ENCODE results near the gene GRB10. TPM values are rescaled to one million over a fixed set of nuclear protein-coding genes. Genes with fewer than 3 reads are reported as not detected.

GRB10 gene
- total and polyA plus RNA-seq, 2 of the 8 experiments (the other 6 are each of a cell fraction or from before 2014, with no cell fraction given): 35.7 to 97.0 TPM

GRCh38 chr7:50812841-50813475 is 30.3 kb upstream of the GRB10 start:
- Histone ChIP-seq H3K79me1 (ENCODE audit: low read depth, low read length) (no peaks in the 10 kb centered on the region), H3K9me3 (ENCODE audit: insufficient read depth in 2 of 2, low read depth in 1 of 2, low read length in 1 of 2) (no peaks in the 10 kb centered on the region), H3K4me1 (replicated peaks in 1 of 4; ENCODE audit: control insufficient read depth in 3 of 4, insufficient read depth in 4 of 4, low read length in 3 of 4) (peaks cover 3 to 15% (median 9%) of the 10 kb centered on the region in 4 experiments; a peak in 6 of 7 replicates), H4K5ac (ENCODE audit: insufficient read length, low read depth, low read length) (no peak overlapping the region), H3K4ac (replicated peaks; ENCODE audit: insufficient read length, low read depth, low read length) (no peak overlapping the region), H2BK5ac (ENCODE audit: low read depth, low read length) (peak overlapping the region; percentile 69; the same call in 1 of the 2 replicates), H2BK12ac (ENCODE audit: low read depth, low read length) (peak overlapping the region; percentile 91; the same call in 1 of the 2 replicates), H3K36me3 (ENCODE audit: control insufficient read depth in 2 of 4, insufficient read depth in 4 of 4, low read length in 3 of 4) (no peaks in the 10 kb centered on the region), H2BK15ac (ENCODE audit: low read length) (peak overlapping the region; percentile 89), H3K56ac (replicated peaks; ENCODE audit: insufficient read length, low read depth, low read length) (no peak overlapping the region), H4K8ac (ENCODE audit: extremely low read depth, insufficient read depth, low read length) (no peak overlapping the region), H2AK5ac (ENCODE audit: low read depth, low read length) (peak overlapping the region; percentile 24; the same call in 1 of the 2 replicates), H3K23me2 (ENCODE audit: low read depth, low read length) (no peaks in the 10 kb centered on the region), H3K79me2 (ENCODE audit: control insufficient read depth in 1 of 2, insufficient read depth in 2 of 2, low read length in 2 of 2) (no peaks in the 10 kb centered on the region), H3K18ac (ENCODE audit: extremely low read depth, low read length) (peak overlapping the region; percentile 72; the same call in 1 of the 2 replicates), H3K14ac (ENCODE audit: insufficient read length) (no peak overlapping the region), H2BK20ac (ENCODE audit: low read length) (peak overlapping the region; percentile 98), H4K20me1 (replicated peaks in 1 of 2; ENCODE audit: control insufficient read depth in 1 of 2, insufficient read depth in 2 of 2, low read length in 2 of 2) (no peaks in the 10 kb centered on the region), H2BK120ac (replicated peaks; ENCODE audit: low read depth, low read length) (peak overlapping the region; percentile 9), H3K4me2 (ENCODE audit: insufficient read depth in 1 of 2, low read depth in 2 of 2, low read length in 2 of 2) (peak overlapping the region in 1 of 2 experiments; percentile 45; a peak in 2 of 4 replicates), H3K9ac (replicated peaks in 1 of 4; ENCODE audit: extremely low read depth in 1 of 4, low read depth in 3 of 4, low read length in 3 of 4) (no peak overlapping the region), H2AFZ (ENCODE audit: low read length) (no peak overlapping the region), H3K4me3 (ENCODE audit: extremely low read depth in 1 of 4, insufficient read depth in 2 of 4, low read depth in 3 of 4, low read length in 4 of 4) (no peak overlapping the region; a peak in 1 of 8 replicates), H4K91ac (replicated peaks; ENCODE audit: insufficient read length, low read length) (peak overlapping the region; percentile 49), H3K27me3 (replicated peaks in 1 of 4; ENCODE audit: control insufficient read depth in 3 of 4, extremely low read depth in 1 of 4, insufficient read depth in 3 of 4, low read length in 3 of 4) (no peaks in the 10 kb centered on the region; a peak in 1 of 7 replicates), H3K23ac (ENCODE audit: insufficient read length) (no peak overlapping the region), H3K27ac (ENCODE audit: low read depth, low read length) (no peak overlapping the region)
- POLR2A ChIA-PET (ENCODE audit: partially characterized antibody): interaction anchor here (1.3 kb wide), 1 partner anchor 15 kb away, joined by 3 read pairs; no protein-coding TSS in a partner anchor
- FAIRE-seq (no peak), DNase-seq (ENCODE audit: low read depth in 1 of 2, low spot score in 2 of 2) (no peak)
- WGBS, 2 experiments (ENCODE audit: extremely low coverage in 1 of 2, insufficient coverage in 1 of 2, insufficient read length in 1 of 2, insufficient replicate concordance in 2 of 2, low coverage in 1 of 2, low lambda C conversion rate in 2 of 2, missing lambda C conversion rate in 1 of 2): 75% methylated on average over 1 of the region's 1 CpG; no CpG with 5 or more reads in 1 of the 2 experiments
- no peak for TF ChIP-seq CHD1 (IDR thresholded peaks at IDR 0.05; ENCODE audit: low read depth, low read length)
- 0 out of 2 replicates have a peak, but pooled peaks have one; percentile 11 for TF ChIP-seq TEAD4 (IDR thresholded peaks at IDR 0.05; ENCODE audit: low read depth, low read length)
- TF ChIP-seq CBX8 (IDR thresholded peaks at IDR 0.05; ENCODE audit: borderline replicate concordance, low read depth, low read length): no peak
- no peak for TF ChIP-seq TCF12 (IDR thresholded peaks at IDR 0.05; ENCODE audit: low read depth, low read length)
- CTCF ChIA-PET (ENCODE audit: partially characterized antibody): interaction anchor here (1.2 kb wide), 1 partner anchor 50 kb away, joined by 3 read pairs; no protein-coding TSS in a partner anchor

Data from H1 (cell line).